Ramos (cell line): ENCODE measurements around the gene TNFRSF18.
"Not testable (repeated sequence)": the region's sequence is repeated elsewhere in the genome, so short reads cannot be mapped to it uniquely, and the experiment has no call there.

Experiments used
- in situ Hi-C: fragments of 300-500 bp; cut with MboI; formaldehyde crosslinking; loops from one replicate; pipeline ENCODE4 v1.14.3; 2022; ENCODE audit warnings: low sequenced_read_pairs; ENCODE audit not compliant: unreplicated experiment

The TNFRSF18 gene

DNA sequence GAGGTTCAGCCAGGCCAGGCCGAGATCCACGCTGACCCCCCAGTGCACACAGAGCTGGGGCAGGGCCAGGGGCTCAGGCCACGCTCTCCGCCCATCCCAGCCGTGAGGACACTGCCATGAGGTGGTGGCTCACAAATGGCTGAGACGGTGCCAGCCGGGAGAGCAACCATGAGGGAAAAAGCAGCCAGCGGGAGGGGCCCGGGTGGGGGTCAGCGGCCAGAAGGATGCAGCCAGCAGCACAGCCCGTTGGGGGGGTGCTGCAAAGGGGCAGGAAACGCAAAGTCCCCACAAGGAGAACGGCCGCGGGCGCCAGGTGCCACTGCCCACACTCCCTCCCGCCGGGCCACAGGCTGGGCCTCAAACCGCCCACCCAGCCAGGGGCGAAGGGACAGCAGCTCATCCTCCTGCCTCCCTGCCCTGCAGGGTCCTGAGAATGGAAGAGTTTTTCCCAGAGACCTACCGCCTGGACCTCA, 24.4 kb downstream of the TNFRSF18 start:
- in situ Hi-C loops: no loop called here

- in situ Hi-C loops: no loop called here
Measured at GRCh38 chr1:1181129-1181937, 25.1 kb downstream of the TNFRSF18 start.

- in situ Hi-C loops: no loop called here
Measured at GRCh38 chr1:1179983-1180861, 26.2 kb downstream of the TNFRSF18 start.

- in situ Hi-C loops: no loop called here
Measured at GRCh38 chr1:1179346-1179982, 26.9 kb downstream of the TNFRSF18 start.

GRCh38 chr1:1178794-1179331, 27.5 kb downstream of the TNFRSF18 start:
- in situ Hi-C loops: no loop called here

- in situ Hi-C loops: no loop called here
Measured at GRCh38 chr1:1177452-1178206, 28.8 kb downstream of the TNFRSF18 start.

- in situ Hi-C loops: no loop called here
Measured at GRCh38 chr1:1176931-1177330, 29.5 kb downstream of the TNFRSF18 start.

DNA sequence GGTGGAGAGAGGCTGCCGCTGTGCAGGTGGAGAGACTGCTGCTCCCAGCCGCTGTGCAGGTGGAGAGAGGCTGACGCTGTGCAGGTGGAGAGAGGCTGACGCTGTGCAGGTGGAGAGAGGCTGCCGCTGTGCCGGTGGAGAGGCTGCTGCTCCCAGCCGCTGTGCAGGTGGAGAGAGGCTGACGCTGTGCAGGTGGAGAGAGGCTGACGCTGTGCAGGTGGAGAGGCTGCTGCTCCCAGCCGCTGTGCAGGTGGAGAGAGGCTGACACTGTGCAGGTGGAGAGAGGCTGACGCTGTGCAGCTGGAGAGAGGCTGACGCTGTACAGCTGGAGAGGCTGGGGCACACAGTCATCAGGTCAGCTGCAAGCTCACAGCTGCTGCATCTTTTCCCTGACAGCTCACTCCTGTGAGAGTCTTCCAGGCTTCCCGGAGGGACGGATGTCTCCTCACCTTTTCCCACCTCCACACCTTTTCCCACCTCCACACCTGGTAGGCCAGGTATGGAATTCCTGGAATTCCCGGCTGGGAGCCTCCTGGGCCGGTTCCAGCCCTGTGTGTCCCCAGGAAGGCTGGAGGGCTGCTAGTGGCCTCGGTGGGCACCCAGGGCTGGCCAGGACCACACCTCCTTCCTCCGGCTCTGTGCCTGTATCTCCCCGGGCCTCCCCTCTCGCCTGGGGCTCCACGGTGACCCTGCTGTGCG, 30.2 kb downstream of the TNFRSF18 start:
- in situ Hi-C loops: not testable (repeated sequence)

DNA sequence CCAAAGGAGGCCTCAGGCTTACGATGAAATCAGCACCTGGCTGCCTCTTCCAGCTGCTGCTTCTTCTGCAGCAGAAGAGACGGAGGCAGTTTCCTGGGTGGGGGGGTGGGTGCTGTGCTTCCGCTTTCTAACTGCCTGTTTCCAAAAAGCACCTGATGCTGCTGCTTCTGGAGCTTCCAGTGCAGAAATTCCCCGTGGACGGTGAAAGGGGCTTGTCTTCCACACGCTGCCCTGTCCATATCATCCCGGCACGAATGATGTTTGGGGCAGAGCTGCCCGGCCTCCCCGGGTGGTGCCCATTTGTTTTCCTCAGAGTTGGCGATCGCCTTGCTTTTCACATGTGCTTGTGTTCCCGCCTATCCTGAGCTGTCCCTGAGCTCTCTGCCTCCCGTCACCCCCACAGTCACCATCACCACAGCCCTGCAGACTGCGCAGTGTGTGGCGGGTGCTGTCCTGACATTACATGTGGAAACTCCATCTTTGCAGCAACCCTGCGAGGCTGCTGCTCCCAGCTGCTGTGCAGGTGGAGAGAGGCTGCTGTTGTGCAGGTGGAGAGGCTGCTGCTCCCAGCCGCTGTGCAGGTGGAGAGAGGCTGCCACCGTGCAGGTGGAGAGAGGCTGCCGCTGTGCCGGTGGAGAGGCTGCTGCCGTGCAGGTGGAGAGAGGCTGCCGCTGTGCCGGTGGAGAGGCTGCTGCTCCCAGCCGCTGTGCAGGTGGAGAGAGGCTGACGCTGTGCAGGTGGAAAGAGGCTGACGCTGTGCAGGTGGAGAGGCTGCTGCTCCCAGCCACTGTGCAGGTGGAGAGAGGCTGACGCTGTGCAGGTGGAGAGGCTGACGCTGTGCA, 30.9 kb downstream of the TNFRSF18 start:
- in situ Hi-C loops: no loop called here

DNA sequence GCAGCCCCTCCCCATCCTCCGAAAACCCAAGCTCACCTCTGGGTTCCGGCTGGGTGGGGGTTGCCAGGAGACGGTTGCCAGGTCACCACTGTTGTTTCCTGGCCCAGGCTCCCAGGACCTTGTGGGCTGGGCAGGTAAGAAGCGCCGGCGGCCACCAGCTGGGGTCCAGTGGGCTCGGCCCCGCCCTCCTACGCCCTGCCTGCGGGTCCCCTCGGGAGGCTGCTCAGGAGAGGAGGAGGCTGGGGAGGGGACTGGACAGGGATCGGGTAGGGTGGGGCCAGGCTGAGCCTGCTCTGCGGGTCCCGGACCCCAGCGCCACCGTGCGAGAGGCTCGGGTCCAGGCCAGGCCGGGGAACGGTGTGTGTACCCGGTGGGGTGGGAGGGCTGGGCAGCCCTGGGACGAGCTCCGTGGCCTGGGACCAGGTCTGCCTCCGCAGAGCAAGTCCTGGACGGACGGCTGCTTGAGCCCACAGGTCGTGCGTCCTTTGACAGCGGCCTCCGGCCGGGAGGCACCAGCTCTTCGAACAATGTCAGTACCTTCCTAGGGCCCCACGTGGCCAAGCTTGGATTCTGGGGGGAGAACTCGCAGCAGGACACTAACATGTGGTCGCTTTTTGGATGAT, 32.5 kb downstream of the TNFRSF18 start, which contains the start of gene TTLL10:
TTLL10 (plus strand) TSS at position 88 of the 623 bp plus-strand sequence. CDS start 5,336 bp downstream, outside the sequence.
- in situ Hi-C loops: no loop called here

GRCh38 chr1:1173061-1173792, 33.2 kb downstream of the TNFRSF18 start:
- in situ Hi-C loops: no loop called here

GRCh38 chr1:1171546-1172340, 34.6 kb downstream of the TNFRSF18 start:
- in situ Hi-C loops: no loop called here

GRCh38 chr1:1171161-1171545, 35.2 kb downstream of the TNFRSF18 start:
- in situ Hi-C loops: no loop called here

DNA sequence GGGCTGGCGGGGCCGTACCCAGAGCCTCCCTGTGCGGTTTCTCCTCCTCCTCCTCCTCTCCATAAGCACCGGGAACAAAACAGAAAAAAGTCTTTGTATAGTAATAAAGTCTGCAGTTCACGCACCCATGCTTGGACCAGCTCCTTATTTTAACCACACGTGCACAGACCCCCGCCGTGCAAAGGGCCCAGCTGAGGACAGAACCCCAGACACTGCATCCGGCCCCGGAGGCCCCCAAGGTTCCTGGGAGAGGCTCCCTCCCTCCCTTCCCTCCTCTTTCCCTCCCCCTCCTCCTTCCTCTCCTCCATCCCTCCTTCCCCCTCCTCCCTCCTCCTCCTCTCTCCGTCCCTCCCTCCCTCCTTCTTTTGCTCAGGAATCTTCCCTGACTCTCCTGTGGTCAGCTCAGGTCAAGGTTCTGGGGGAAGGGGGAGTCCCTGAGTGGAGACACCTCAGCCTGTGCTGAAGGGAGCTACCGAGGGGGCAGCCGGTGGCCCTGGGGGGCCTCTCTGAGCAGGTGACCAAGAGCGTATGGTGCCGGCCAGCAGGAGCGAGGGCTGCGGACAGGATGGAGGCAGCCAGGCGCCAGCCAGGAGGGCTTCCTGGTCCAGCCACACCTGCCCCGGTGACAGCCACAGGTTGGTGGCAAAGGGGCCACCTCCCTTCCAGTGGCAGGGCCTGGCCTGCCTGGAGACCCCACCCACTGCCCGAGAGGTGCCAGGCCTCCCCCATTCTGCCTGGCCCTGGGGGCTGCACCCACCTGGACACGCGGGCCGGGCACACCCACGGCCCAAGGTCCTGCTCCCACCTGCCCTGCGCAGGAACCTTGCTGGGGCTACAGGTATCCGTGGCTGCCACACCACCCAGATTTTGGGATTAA, 35.9 kb downstream of the TNFRSF18 start:
- in situ Hi-C loops: no loop called here

GRCh38 chr1:1169429-1170214, 36.8 kb downstream of the TNFRSF18 start:
- in situ Hi-C loops: no loop called here
